Prostate gland (tissue), 2 donors: Measurements from ENCODE around the gene ALOX15.

ENCODE experiments used
- POLR2AphosphoS5 ChIP-seq: sonication (generic); formaldehyde crosslinking; IDR thresholded peaks from one replicate; pipeline ENCODE4 v1.6.1; 2017; ENCODE audit warnings: antibody characterized with exemption
- TF ChIP-seq, protein P1 (sequence below), 4 experiments: fragments of 200-600 bp in 2 of 4; fragments of 450-650 bp in 2 of 4; sonication (generic) in 2 of 4; IDR thresholded peaks; 1 replicate in 3 of 4; 2 replicates in 1 of 4; pipeline ENCODE4 v1.5.1; 2016 to 2019; ENCODE audit warnings: antibody characterized with exemption in 4 of 4, mild to moderate bottlenecking in 2 of 4, moderate library complexity in 2 of 4

DNA sequence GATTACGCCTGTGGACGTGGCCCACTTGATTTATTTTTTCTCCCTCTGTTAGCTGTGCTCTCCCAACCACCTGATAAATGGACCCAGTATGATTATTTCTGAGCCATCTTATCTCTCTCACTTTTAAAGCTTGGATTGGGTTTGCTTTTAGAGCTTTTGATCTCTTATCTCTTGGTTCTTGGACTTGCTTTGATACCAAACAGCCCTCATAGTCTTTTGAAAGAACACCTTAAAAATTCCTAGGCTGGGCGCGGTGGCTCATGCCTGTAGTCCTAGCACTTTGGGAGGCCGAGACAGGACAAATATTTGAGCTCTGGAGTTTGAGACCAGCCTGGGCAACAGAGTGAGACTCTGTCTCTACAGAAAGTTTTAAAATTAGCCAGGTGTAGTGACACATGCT is 31.3 kb downstream of the ALOX15 start:
- TF ChIP-seq, protein P1, sequence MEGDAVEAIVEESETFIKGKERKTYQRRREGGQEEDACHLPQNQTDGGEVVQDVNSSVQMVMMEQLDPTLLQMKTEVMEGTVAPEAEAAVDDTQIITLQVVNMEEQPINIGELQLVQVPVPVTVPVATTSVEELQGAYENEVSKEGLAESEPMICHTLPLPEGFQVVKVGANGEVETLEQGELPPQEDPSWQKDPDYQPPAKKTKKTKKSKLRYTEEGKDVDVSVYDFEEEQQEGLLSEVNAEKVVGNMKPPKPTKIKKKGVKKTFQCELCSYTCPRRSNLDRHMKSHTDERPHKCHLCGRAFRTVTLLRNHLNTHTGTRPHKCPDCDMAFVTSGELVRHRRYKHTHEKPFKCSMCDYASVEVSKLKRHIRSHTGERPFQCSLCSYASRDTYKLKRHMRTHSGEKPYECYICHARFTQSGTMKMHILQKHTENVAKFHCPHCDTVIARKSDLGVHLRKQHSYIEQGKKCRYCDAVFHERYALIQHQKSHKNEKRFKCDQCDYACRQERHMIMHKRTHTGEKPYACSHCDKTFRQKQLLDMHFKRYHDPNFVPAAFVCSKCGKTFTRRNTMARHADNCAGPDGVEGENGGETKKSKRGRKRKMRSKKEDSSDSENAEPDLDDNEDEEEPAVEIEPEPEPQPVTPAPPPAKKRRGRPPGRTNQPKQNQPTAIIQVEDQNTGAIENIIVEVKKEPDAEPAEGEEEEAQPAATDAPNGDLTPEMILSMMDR (IDR thresholded peaks at IDR 0.05): no peak
- TF ChIP-seq POLR2AphosphoS5: no peak
